Esophagus muscularis mucosa (tissue), 4 donors: ENCODE measurements around the gene LTA4H. TPM values are rescaled to one million over a fixed set of nuclear protein-coding genes. Genes with fewer than 3 reads are reported as not detected.

Source experiments
- DNase-seq: peaks from one replicate; pipeline ENCODE4 v3.0.0-alpha.2; 2017; ENCODE audit errors: extremely low spot score
- H3K27ac ChIP-seq, 4 donors: fragments of 200-600 bp; sonication (generic); replicated peaks in 1 of 4; 1 replicate in 3 of 4; 2 replicates in 1 of 4; pipeline ENCODE4 v1.5.1; 2016 to 2019; ENCODE audit warnings: mild to moderate bottlenecking in 1 of 4
- H3K27me3 ChIP-seq, 4 donors: fragments of 200-600 bp; sonication (generic); one replicate each; pipeline versions ENCODE4 v1.5.1 to v1.6.0; 2016 to 2019
- H3K36me3 ChIP-seq, 4 donors: fragments of 200-600 bp; sonication (generic); one replicate each; pipeline ENCODE4 v1.5.1; 2016 to 2019
- H3K4me1 ChIP-seq, 4 donors: fragments of 200-600 bp; sonication (generic); one replicate each; pipeline ENCODE4 v1.5.1; 2016 to 2019
- H3K4me3 ChIP-seq, 4 donors: fragments of 200-600 bp; sonication (generic); 1 replicate in 2 of 4; 2 replicates in 2 of 4; pipeline ENCODE4 v1.5.1; 2016 to 2019; ENCODE audit warnings: mild to moderate bottlenecking in 4 of 4, moderate library complexity in 1 of 4
- H3K9me3 ChIP-seq, 4 donors: fragments of 200-600 bp; sonication (generic); 1 replicate in 3 of 4; 2 replicates in 1 of 4; pipeline ENCODE4 v1.5.1; 2016 to 2019
- EP300 ChIP-seq: sonication (generic); formaldehyde crosslinking; IDR thresholded peaks from one replicate; pipeline ENCODE4 v1.6.1; 2017; ENCODE audit warnings: antibody characterized with exemption
- POLR2A ChIP-seq: fragments of 450-650 bp; IDR thresholded peaks from one replicate; pipeline ENCODE4 v1.6.1; 2017; ENCODE audit warnings: antibody characterized with exemption, moderate library complexity, mild to moderate bottlenecking, low read depth
- POLR2AphosphoS5 ChIP-seq, 2 donors: sonication (generic); formaldehyde crosslinking; IDR thresholded peaks; one replicate each; pipeline ENCODE4 v1.6.1; 2017; ENCODE audit warnings: antibody characterized with exemption in 2 of 2
- WGBS: methylation state at CpG from one replicate; pipeline ENCODE4 v1.1.5; 2018; 5-methylcytosine and 5-hydroxymethylcytosine counted together
- intact Hi-C: fragments of 100-400 bp; cut with DNase I; formaldehyde crosslinking; loops from one replicate; pipeline ENCODE4 v1.15.1; 2023
- total RNA-seq, 4 donors: library from RNA; depleted of rRNA; stranded (reverse); fragments of >200 nt; gene quantifications; one replicate each; pipeline versions ENCODE4 v1.1.0 to v1.2.1, GENCODE V29; 2016
- TF ChIP-seq, protein P1 (sequence below), 3 experiments: fragments of 200-600 bp in 2 of 3; fragments of 450-650 bp in 1 of 3; sonication (generic) in 2 of 3; IDR thresholded peaks; one replicate each; pipeline ENCODE4 v1.5.1; 2017 to 2019; ENCODE audit warnings: antibody characterized with exemption in 3 of 3, mild to moderate bottlenecking in 2 of 3, moderate library complexity in 1 of 3

LTA4H gene
- total RNA-seq, 4 donors from 2014 or later = 47.8 to 75.0 (median 64.5) TPM

DNA sequence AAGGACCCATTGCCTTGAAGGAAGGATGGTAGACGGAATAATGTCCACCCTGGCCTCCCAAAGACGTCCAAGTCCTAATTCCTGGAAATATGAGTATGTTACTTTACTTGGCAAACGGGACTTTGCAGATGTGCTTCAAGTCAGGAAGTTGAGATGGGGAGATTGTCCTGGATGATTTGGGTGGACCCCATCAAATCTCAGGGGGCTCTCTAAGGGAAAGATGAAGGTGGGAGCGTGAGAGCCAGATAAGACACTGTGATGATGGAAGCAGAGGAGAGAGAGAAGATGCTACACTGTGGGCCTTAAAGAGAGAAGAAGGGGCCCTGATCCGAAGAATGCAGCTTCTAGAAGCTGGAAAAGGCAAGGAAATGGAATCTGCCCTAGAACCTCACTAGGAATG lies 29.6 kb upstream of the LTA4H start:
- Histone ChIP-seq H3K27me3 (no peaks in the 10 kb centered on the region), H3K27ac (no peak overlapping the region), H3K36me3 (no peaks in the 10 kb centered on the region), H3K4me1 (peaks cover 0 to 9% (median 8%) of the 10 kb centered on the region in 4 donors), H3K9me3 (no peaks in the 10 kb centered on the region), H3K4me3 (no peak overlapping the region)
- 85% methylated on average over 5 of the region's 5 CpGs for whole genome bisulfite sequencing
- intact Hi-C loops = loop anchor here (5.0 kb wide), 1 partner anchor 337 kb away; the partner anchor contains the start of gene CDK17
- TF ChIP-seq POLR2A = no peak
- TF ChIP-seq POLR2AphosphoS5 (IDR thresholded peaks at IDR 0.05) = no peak
- TF ChIP-seq, protein P1, sequence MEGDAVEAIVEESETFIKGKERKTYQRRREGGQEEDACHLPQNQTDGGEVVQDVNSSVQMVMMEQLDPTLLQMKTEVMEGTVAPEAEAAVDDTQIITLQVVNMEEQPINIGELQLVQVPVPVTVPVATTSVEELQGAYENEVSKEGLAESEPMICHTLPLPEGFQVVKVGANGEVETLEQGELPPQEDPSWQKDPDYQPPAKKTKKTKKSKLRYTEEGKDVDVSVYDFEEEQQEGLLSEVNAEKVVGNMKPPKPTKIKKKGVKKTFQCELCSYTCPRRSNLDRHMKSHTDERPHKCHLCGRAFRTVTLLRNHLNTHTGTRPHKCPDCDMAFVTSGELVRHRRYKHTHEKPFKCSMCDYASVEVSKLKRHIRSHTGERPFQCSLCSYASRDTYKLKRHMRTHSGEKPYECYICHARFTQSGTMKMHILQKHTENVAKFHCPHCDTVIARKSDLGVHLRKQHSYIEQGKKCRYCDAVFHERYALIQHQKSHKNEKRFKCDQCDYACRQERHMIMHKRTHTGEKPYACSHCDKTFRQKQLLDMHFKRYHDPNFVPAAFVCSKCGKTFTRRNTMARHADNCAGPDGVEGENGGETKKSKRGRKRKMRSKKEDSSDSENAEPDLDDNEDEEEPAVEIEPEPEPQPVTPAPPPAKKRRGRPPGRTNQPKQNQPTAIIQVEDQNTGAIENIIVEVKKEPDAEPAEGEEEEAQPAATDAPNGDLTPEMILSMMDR (IDR thresholded peaks at IDR 0.05) = no peak
- TF ChIP-seq EP300 = no peak
- DNase-seq = no peak

DNA sequence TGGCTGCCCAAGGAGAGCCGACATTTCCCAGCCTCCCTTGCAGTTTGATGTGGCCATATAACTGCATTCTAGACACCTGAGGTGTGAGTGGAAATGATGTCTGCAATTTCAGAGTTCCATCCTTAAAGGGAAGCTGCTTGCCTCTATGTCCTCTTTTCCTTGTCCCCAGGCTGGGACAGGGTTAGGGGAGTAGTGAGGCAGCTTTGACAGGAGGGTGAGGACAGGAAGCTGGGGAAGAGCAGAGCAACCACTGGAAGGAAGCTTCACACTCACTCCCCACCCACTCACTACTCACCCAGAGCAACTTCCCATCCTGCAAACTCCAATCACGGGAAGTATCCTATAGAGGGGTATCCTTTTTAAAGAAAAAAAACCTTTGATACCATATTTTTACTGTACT lies 28.9 kb upstream of the LTA4H start:
- no peaks in the 10 kb centered on the region for H3K27me3 ChIP-seq

GRCh38 chr12:96063046-96063445 lies 27.7 kb upstream of the LTA4H start:
- Histone ChIP-seq H3K4me1 (peaks cover 0 to 9% (median 8%) of the 10 kb centered on the region in 4 donors), H3K27me3 (no peaks in the 10 kb centered on the region), H3K27ac (no peak overlapping the region), H3K36me3 (no peaks in the 10 kb centered on the region), H3K9me3 (no peaks in the 10 kb centered on the region), H3K4me3 (no peak overlapping the region)
- intact Hi-C loops = loop anchor here (2.0 to 5.0 kb wide), 2 partner anchors 339 to 454 kb away; partner anchors contain the start of gene CDK17
- DNase-seq = no peak
- WGBS = 79% methylated on average over 4 of the region's 4 CpGs
- TF ChIP-seq EP300 (no peak), POLR2AphosphoS5 (IDR thresholded peaks at IDR 0.05) (no peak), POLR2A (no peak)
- TF ChIP-seq, protein P1 (IDR thresholded peaks at IDR 0.05) = no peak

More for the DNA sequence above, 28.9 kb upstream of the LTA4H start:
- Histone ChIP-seq H3K4me1 (peaks cover 0 to 9% (median 8%) of the 10 kb centered on the region in 4 donors), H3K9me3 (no peaks in the 10 kb centered on the region), H3K27ac (no peak overlapping the region), H3K36me3 (no peaks in the 10 kb centered on the region), H3K4me3 (no peak overlapping the region)
- no peak for DNase-seq
- TF ChIP-seq POLR2A (no peak), EP300 (no peak), POLR2AphosphoS5 (IDR thresholded peaks at IDR 0.05) (no peak)
- TF ChIP-seq, protein P1 (IDR thresholded peaks at IDR 0.05) = no peak
- intact Hi-C loops = loop anchor here (5.0 kb wide), 1 partner anchor 338 kb away; the partner anchor contains the start of gene CDK17
- WGBS = 74% methylated on average over 2 of the region's 2 CpGs

GRCh38 chr12:96061864-96062453 lies 26.6 kb upstream of the LTA4H start:
- Histone ChIP-seq H3K27ac (no peak overlapping the region), H3K36me3 (no peaks in the 10 kb centered on the region), H3K27me3 (no peaks in the 10 kb centered on the region), H3K4me3 (no peak overlapping the region), H3K4me1 (peaks cover 0 to 9% (median 8%) of the 10 kb centered on the region in 4 donors), H3K9me3 (peaks cover 0 to 2% (median 0%) of the 10 kb centered on the region in 4 donors)
- TF ChIP-seq, protein P1 (IDR thresholded peaks at IDR 0.05) = peak; percentile 78 to 86 (median 80)
- TF ChIP-seq POLR2AphosphoS5 (IDR thresholded peaks at IDR 0.05) (peak in 1 of 2 donors; percentile 54), POLR2A (no peak)
- 27% methylated on average over 4 of the region's 4 CpGs for WGBS
- DNase-seq = no peak
- intact Hi-C loops = loop anchor here (1.0 to 5.0 kb wide), 3 partner anchors 153 to 455 kb away; partner anchors contain the start of gene CDK17
